GF-D8 (cell line): ENCODE measurements around the gene BTD.
"Not testable (repeated sequence)": the region's sequence is repeated elsewhere in the genome, so short reads cannot be mapped to it uniquely, and the experiment has no call there.

Experiments used
- DNase-seq: peaks from one replicate; lab custom pipeline; 2025; lab: John Stamatoyannopoulos, UW

Gene BTD

DNA sequence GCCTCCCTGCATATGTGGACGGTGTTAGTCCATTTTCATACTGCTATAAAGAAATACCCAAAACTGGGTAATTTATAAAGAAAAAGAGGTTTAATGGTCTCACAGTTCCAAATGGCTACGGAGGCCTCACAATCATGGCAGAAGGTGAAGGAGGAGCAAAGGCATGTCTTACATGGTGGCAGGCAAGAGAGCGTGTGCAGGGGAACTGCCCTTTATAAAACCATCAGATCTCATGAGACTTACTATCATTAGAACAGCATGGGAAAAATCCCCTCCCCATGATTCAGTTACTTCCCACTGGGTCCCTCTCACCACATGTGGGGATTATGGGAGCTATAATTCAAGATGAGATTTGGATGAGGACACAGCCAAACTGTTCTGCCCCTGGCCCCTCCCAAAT is 1.3 kb downstream of the BTD start:
- DNase-seq: not testable (repeated sequence)

DNA sequence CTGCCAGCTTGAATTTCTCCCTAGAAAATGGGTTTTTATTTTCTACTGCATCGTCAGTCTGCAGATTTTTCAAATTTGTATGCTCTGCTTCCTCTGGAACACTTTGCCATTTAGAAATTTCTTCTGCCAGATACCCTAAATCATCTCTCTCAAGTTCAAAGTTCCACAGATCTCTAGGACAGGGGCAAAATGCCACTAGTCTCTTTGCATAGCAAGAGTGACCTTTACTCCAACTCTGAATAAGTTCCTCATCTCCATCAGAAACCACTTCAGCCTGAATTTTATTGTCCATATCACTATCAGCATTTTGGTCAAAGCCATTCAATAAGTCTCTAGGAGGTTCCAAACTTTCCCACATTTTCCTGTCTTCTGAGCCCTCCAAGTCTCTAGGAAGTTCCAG is 3.0 kb downstream of the BTD start:
- DNase-seq: not testable (repeated sequence)

DNA sequence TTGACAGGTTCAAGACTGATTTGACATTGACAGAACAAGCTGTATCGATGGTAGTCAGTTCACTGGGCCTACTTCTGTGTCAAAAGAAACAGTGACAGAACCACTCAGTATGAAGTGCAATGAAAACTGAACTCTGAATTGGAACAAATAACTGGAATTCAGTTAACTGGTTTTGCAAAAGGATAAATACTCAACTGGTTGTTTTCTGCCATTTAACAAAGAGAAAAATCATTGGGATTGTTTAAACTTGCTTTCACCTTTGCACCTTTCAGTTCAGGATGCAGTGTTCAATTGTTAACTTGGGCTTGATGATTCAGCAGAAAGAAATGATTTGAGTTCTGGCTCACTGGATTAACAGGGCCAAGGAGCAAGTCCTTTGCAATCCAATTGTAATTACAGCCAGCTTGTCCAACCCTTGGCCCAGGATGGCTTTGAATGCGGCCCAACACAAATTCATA is 4.9 kb downstream of the BTD start:
- no peak for DNase-seq

DNA sequence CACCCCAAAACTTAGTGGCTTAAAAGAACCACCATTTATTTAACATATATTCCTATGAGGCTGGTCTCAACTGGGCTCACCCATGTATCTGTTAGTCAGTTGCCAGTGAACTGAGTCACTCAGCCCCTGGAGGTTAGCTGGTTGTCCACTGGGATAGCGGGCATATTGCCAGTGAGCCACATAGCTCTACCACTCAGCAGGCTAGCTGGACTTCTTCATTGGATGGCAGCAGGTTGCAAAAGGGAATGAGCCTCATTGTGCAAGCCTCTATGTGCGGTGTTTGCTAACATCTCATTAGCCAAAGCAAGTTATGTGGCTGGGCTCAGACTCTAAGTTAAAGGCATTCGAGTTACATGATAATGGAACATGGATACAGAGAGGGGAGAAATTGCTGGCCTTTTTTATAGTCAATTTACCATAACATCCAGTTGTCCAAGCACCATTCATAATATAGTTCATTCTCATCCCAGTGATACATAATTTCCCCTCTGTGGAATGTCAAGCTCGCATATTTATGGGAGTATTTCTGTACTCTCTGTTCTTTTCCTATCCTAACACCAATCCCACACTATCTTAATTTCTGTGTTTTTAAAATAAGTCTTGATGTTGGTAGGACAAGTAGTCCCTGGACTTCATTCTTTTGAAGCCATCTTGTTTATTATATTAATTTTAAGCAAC is 8.7 kb downstream of the BTD start:
- DNase-seq: peak; percentile 39

DNA sequence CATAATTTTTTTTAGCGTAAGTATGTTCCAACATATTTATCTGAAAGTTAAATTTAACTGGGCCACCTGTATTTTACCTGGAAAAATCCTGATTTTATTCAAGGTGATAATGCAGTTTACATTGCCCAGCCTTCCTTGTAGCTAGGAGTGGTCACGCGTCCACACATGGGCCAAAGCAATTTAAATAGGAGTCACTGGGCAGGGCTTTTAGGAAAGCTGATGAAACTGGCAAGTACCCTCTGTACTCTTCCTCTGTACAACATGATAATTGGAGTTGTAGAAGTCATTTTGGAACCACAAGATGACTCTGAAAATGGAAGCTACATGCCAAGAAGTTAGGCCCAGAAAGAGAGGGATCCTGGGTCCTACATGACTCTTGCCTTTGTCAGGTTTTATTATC is 9.5 kb downstream of the BTD start:
- no peak for DNase-seq

DNA sequence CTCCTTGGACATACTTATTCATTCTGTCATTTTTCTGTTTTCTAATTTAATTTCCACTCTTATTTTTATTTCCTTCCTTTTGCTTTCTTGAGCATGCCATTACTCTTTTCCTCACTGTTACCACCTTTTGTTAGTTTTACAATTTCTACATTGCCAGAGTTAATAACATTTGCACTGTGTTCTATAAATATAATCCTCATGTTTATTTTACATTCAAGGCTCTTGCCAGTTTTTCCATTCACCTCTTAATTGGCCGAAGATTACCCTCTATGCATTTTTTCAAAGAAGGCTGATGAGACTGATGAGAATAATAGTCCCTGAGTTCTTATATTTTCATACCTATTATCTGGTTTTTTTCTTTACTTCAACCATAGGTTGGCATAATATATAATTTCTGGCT is 10.5 kb downstream of the BTD start:
- DNase-seq: no peak

DNA sequence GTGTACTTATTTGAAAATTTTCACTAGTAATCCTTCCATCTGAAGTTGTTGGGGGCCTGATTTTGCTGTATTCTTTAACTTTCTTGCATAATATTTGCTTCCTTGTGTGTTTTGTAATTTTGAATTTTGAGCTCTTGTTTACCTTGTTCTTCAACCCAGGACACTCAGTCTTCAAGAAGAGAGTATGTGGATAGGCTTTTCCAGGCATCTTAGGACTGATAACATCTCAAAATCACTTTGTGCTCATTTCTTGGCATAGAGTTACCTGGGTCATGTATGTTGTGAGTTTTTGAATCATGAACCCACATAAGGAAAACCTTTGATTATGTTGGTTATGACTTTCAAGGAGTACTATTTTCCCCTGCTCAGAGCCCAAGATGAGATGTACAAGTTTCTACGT is 13.4 kb downstream of the BTD start:
- no peak for DNase-seq

DNA sequence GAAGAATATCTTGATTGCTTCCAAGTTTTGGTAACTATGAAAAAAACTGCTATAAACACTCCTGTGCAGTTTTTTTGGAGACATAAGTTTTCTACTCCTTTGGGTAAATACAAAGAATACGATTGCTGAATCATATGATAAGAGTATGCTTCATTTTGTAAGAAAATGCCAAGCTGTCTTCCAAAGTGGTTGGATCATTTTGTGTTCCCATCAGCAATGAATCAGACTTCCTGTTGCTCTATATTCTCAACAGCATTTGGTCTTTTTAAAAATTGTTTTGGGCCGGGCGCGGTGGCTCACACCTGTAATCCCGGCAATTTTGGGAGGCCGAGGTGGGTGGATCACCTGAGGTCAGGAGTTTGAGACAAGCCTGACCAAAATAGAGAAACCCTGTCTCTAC is 14.5 kb downstream of the BTD start:
- no peak for DNase-seq

DNA sequence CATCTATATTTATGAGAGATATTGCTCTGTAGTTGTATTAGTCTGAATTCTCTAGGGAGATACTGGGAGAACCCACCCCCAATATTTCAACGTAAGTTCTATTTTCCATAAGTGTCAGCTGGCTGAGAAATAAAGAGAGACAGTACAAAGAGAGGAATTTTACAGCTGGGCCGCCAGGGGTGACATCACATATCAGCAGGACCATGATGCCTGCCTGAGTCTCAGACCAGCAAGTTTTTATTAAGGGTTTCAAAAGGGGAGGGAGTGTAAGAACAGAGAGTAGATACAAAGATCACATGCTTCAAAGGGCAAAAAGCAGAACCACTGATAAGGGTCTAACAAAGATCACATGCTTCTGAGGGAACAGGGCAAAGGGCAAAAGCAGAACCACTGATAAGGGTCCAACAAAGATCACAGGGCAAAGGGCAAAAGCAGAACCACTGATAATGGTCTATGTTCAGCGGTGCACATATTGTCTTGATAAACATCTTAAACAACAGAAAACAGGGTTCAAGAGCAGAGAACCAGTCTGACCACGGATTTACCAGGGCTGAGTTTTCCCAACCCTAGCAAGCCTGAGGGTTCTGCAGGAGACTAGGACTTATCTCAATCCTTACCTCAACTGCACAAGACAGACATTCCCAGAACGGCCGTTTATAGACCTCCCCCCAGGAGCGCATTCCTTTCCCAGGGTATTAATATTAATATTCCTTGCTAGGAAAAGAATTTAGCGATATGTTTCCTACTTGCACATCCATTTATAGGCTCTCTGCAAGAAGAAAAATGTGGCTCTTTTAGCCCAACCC is 18.3 kb downstream of the BTD start:
- not testable (repeated sequence) for DNase-seq

DNA sequence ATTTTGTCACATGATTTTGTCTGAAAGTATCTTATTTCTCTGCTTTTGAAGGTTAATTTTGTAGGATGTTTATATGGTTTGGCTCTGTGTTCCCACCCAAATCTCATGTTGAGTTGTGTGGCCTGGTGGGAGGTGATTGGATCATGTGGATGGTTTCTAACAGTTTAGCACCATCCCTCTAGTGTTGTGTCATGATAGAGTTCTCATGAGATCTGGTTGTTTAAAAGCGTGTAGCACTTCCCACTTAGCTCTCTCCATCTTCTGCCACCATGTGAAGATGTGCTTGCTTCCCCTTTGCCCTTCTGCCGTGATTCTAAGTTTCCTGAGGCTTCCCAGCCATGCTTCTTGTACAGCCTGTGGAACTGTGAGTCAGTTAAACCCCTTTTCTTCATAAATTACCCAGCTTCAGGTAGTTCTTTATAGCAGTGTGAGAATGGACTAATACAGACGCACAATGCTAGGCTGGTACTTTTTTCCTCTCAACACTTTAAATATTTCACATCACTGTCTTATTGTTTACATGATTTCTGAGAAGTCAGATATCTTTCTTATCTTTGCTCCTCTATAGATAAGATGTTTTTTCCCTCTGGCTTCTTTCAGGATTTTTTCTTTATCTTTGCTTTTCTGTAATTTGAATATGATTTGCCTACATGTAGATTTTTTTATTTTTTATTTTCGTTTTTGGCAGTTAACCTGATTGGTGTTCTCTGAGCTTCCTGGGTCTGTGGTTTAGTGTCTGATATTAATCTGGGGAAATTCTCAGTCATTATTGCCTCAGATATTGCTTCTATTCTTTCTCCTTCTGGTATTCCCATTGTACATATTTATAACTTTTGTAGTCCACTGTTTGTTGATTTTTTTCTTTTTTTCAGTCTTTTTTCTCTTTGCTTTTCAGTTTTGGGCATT is 22.2 kb downstream of the BTD start:
- DNase-seq: no peak

DNA sequence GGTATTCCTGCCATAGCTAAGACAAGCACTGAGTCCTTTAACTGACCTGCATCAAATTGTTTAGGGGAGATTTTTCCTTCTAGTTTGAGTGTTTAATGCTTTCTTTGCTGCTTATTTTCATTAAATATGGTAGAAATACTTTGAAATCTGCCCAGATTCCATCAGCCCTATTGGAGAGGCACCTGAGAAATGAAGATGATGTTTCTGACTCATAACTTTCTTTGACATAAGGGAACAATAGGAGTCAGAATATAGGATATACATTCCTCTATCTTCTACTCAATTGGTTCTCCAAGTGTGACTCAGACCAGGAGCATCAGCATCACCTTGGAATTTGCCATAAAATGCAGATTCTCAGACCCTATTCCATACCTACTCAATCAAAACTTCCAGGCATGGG is 27.4 kb downstream of the BTD start:
- DNase-seq: no peak

DNA sequence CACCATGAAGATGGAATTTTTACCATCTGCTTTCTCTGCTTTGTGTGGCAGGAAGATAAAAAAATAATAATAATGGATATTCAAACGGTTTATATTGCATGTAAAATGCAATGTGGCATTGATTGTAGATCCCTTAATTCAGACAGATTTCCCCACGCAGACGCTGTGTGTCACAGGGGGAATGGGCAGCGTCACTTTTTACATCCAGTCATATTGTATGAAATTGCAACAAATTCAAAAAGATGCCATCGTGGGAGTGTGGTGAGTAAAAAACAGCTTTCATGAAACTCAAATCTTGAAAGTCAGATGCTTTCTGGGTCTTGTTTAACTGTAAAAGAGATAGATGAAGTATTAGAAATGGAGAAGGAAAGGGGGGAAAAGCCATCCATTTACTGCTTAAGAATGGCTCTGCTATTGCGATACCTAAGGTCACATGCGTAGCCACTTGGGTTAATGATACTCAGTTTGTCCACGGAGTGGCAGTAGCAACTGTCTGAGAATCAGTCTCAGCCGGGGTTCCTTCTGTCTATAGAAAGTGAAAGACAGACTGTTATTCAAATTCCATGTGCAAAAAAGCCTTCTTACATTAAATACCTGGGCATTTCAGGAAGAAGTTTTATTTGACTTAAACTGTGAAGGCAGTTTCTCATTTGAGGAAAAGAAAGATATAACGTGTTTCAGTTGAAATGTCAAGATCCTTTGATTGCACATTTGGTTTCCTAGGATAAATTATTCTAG is 28.5 kb downstream of the BTD start:
- peak; percentile 58 for DNase-seq

DNA sequence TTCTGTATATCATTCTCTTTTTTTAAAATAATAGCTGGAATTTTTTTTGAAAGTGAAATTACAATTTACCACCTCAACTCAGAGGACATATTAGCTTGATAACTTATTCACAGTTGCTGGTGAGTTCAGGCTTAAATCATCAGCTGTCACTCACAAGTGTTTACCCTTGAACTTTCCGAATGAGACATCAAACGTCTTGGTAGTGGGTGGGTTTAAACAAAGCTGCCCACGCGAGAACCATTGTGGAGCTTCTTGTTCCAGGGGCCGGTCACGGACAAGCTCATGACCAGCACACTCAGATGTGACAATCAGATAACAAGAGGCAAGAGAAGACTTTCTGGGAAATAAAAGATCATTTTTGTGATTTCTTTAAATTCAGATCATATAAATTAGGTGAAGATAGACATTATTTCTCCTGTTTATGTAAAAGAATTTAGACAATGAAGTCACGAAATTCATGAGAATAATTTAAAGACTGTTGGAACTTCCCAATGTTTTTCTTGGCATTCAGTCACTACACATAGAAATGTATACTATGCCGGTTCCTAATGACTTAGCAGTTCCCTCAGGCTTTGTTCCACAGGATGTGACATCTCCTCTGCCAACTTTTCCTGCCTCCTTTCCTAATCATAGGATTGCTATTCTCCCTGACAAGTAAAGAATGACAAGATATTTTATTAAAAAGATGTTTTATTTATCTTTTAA is 29.3 kb downstream of the BTD start:
- no peak for DNase-seq

DNA sequence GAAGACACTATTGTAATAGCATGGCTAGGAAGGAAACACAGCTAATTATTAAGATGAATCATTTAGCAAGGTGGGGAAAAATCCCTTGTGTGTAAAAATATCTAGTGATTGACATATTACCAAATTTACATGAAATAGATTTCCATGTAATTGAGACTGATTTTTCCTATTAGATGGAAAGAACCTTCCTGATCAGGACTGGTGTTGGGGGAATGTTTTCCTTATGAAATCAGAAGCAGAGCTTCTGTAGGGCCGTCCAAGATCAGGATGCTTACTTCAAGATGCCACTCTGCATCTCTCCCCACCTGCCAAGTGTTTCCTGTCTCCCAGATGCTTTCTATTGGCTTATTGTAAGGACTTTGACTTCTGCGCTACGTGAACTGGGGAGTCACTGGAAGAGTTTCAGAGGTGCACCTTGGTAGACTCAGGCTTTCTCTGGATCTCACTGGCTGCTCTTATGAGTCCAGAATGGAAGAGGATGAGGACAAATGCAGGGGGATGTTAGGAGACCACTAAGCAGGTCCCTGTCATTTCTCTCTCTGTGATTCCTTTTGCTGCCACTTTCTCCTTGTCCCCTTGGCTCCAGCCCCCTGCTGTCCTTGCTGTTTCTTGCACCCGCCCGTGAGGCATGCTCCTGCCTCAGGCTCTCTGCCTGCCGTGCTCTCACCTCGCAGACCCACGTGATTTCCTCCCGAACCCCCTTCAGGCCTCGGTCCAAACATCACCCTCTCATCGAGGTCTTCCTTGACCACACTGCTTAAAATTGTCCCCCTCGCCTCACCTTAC is 30.1 kb downstream of the BTD start:
- DNase-seq: no peak

DNA sequence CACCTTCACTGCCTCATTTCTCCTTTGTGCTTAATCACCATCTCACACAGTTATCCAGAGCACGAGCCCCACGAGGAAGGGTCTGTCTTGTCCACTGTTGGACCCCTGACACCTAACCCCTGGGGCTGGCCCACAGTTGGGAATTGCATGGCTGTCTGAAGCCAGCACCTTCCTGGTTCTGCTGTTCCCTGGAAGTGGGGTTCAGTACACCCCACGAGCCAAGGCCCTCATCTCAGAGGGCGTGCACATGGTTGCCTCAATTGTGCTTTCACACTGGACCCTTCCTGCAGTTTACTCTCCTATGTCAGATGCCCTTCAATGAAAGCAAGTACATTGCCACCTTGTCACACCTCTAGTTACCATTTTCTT is 30.7 kb downstream of the BTD start:
- DNase-seq: no peak

DNA sequence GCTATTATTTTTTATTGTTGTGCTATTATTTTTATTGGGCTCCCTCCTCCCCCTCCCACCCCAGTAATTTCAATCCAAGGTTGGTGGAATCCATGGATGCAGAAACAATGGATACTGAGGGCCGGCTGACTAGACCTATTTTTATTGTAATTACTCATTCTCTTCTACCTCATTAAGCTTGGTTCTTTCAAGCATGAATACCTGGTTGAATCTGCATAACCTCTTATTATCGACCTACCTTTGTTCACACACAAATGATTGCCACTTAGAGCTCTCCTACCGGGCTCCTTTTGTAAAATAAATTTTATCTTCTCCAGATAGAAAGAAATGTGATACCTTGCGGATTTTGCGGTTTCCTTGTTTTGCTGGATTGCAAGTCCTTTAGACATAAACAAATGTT is 31.6 kb downstream of the BTD start:
- no peak for DNase-seq

DNA sequence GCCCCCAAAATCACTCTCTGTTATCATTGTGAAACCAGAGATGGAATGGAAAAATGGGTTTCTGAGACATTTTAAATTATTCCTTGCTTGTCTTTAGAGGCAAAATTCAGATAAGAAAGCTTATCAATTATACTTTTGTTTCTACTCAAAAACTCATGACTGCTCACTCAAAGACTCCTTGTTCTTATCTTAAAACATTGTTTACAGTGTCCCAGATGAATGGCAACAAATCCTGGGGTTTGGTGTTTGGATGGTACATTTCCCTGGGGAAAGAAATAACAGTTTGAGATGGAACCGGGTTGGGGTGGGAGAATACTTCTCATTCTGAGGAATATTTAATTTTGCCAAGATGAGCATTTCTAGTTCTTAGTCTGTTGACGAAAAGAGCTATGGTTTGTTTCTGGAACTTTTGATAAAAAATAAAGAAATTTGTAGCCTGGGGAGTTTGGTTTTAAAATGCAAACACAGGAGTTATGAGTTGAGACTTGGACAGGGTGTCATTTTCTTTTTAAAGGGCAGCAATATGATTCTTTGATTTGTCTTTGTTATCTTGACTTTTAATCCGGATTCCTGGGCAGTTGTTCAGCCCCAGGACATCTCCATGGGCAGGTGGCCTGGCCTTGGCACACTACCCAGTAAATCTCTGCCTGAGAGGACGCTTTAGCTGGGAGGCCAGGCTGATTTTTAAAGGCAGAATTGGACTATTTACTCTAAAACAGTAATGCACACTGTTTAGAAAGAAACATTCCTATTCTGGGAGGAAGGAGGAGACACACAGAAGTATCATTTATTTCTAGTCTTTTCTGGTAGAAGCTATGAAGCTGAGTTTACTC is 32.4 kb downstream of the BTD start:
- no peak for DNase-seq

DNA sequence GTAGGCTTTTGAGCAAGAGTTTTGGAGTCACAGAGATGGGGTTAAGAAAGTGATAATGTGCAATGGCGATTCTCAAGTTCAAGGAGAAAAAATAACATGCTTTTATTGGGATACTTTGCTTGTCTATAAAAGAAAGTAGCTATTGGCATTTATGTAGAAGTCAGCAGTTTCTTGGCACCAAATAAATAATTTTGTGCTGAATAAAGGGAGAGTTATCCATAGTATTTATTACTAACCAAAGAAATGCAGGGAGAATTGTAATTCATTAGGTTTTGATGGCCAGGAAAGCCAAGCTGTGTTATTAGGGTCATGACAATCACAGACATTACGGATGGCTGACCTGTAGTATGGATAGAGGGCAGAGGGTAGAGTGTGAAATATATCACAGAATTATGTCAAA is 33.1 kb downstream of the BTD start:
- DNase-seq: no peak

DNA sequence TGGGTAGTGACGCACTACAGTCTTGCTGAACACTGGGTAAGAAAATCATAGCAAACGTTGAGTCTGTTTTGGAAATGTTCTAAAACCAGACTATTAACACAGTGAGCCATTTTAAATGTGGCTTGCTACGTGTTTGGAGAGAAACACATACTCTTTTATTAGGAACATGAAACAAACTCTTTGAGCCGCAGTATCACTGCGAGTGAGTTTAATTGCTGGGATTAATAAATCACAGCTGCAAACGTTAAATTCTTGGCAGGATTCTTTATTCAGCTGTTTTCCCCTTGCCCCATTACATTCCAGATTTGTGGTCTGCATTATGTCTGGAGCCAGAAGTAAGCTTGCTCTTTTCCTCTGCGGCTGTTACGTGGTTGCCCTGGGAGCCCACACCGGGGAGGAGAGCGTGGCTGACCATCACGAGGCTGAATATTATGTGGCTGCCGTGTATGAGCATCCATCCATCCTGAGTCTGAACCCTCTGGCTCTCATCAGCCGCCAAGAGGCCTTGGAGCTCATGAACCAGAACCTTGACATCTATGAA is 33.6 kb downstream of the BTD start:
- no peak for DNase-seq
